SU-DHL-6 (cell line): ENCODE measurements around the gene GRIK5.

Experiments
- CTCF ChIP-seq: fragments of 200-600 bp; sonication (generic); IDR thresholded peaks from one replicate; pipeline ENCODE4 v1.5.1; 2017; ENCODE audit warnings: antibody characterized with exemption, mild to moderate bottlenecking, low read length, moderate library complexity; ENCODE audit not compliant: insufficient read depth, poor library complexity, severe bottlenecking
- EZH2phosphoT487 ChIP-seq: fragments of 200-600 bp; sonication (generic), shearing (Covaris generic); conservative IDR thresholded peaks from 2 replicates; pipeline ENCODE4 v1.6.1; 2018; ENCODE audit warnings: mild to moderate bottlenecking, antibody characterized with exemption, low read length, moderate library complexity, mixed read lengths

- TF ChIP-seq CTCF (no peak), EZH2phosphoT487 (no peak)
Observed at GRCh38 chr19:42069619-42070351, at the start of gene GRIK5.
